Measurements from ENCODE around the gene KPNA4. TPM values are rescaled to one million over a fixed set of nuclear protein-coding genes. Genes with fewer than 3 reads are reported as not detected.

Gene KPNA4
- total and polyA plus RNA-seq, 2 donors (not counting 3 experiments of a cell fraction or from before 2014, with no cell fraction given): 12.2 to 70.1 TPM

DNA sequence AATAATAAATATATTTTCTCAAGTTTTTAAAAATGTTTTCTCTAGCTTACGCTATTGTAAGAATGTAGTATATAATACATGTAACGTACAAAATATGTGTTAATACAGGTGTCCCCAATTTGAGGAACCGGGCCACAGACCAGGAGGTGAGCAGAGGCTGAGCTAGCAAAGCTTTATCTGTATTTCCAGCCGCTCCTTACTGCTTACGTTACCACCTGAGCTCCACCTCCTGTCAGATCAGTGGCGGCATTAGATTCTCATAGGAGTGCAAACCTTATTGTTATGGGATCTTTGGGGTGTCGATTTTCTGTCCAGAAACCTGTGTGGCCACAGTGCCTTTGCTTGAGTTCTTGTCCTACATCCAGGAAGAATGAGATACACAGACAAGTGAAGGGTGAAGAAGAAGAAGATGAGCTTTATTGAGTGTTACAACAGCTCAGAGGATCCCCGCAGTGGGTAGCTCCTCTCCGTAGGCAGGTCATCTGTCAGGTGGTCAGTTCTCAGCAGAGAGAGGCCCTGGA lies 105.9 kb downstream of the KPNA4 start:
- no peak overlapping the region for H3K27ac ChIP-seq (ENCODE audit: insufficient read depth, low read depth, low read length)
- no peaks in the 10 kb centered on the region for H3K79me2 ChIP-seq (ENCODE audit: control insufficient read depth, insufficient read depth, low read length)
- FAIRE-seq (no peak), DNase-seq (ENCODE audit: low read depth, low spot score) (no peak)
- ChIA-PET POLR2A (no interaction called here), CTCF (no interaction called here)
- H4K20me1 ChIP-seq (replicated peaks; ENCODE audit: control insufficient read depth, extremely low read depth, insufficient read depth, low read length): no peaks in the 10 kb centered on the region
- intact Hi-C loops (cut with micrococcal nuclease): no loop called here
- H2AFZ ChIP-seq (ENCODE audit: low read depth, low read length): no peak overlapping the region
- no peak for TF ChIP-seq POLR2A (IDR thresholded peaks at IDR 0.05; ENCODE audit: low read depth, low read length)
- no peak for TF ChIP-seq CTCF (IDR thresholded peaks at IDR 0.05; ENCODE audit: extremely low read depth in 1 of 2, insufficient read depth in 1 of 2, low read depth in 1 of 2, low read length in 2 of 2)
- no peak for TF ChIP-seq FOS (IDR thresholded peaks at IDR 0.05; ENCODE audit: borderline replicate concordance, insufficient read depth, low read length)
- no peak for TF ChIP-seq GATA2 (IDR thresholded peaks at IDR 0.05; ENCODE audit: insufficient read depth, insufficient read length, low read depth, low read length)
- TF ChIP-seq EZH2 (IDR thresholded peaks at IDR 0.05; ENCODE audit: borderline replicate concordance, low read depth, low read length, severe bottlenecking): no peak
- TF ChIP-seq MYC (IDR thresholded peaks at IDR 0.05; ENCODE audit: low read depth, low read length): no peak
- no peak for TF ChIP-seq JUN (IDR thresholded peaks at IDR 0.05; ENCODE audit: borderline replicate concordance, insufficient read depth, insufficient read length, low read depth)
- TF ChIP-seq POLR2AphosphoS5 (IDR thresholded peaks at IDR 0.05; ENCODE audit: insufficient read depth, low read depth, low read length): no peak
- TF ChIP-seq, protein P1, sequence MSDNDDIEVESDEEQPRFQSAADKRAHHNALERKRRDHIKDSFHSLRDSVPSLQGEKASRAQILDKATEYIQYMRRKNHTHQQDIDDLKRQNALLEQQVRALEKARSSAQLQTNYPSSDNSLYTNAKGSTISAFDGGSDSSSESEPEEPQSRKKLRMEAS (IDR thresholded peaks at IDR 0.05; ENCODE audit: insufficient read depth, insufficient read length): no peak
- no peak overlapping the region for H3K4me3 ChIP-seq (replicated peaks in 1 of 3; ENCODE audit: insufficient read depth in 1 of 3, low read depth in 1 of 3, low read length in 3 of 3)
- dilution Hi-C loops (cut with MboI; ENCODE audit: extremely low pct_ligation_motif_present, low sequenced_read_pairs): no loop called here
- H3K4me2 ChIP-seq (ENCODE audit: insufficient read depth, low read length): no peak overlapping the region
- no peaks in the 10 kb centered on the region for H3K4me1 ChIP-seq (ENCODE audit: control insufficient read depth, extremely low read depth, insufficient read depth, low read length)
- no peak overlapping the region for H3K9ac ChIP-seq (replicated peaks; ENCODE audit: extremely low read depth, insufficient read depth, low read length)
- H3K27me3 ChIP-seq (ENCODE audit: control insufficient read depth in 2 of 2, insufficient read depth in 2 of 2, low read length in 2 of 2): peaks cover 18 to 23% of the 10 kb centered on the region in 2 experiments
- BruUV-seq (replicated peaks): no TSS peak
- no peaks in the 10 kb centered on the region for H3K9me3 ChIP-seq (replicated peaks; ENCODE audit: control insufficient read depth, insufficient read depth, low read length)
- H3K36me3 ChIP-seq (ENCODE audit: control insufficient read depth in 2 of 2, extremely low read depth in 1 of 2, insufficient read depth in 2 of 2, low read length in 2 of 2): no peaks in the 10 kb centered on the region
- no peaks in the 10 kb centered on the region for H3K9me1 ChIP-seq (replicated peaks; ENCODE audit: control insufficient read depth, extremely low read depth, insufficient read depth, low read length)
